ENCODE data around the gene SLAIN1.
A peak's percentile ranks its signal among the peaks of the same experiment; 100 is the strongest.
"Not testable (repeated sequence)": the region's sequence is repeated elsewhere in the genome, so short reads cannot be mapped to it uniquely, and the experiment has no call there.

SLAIN1 gene
- 0.17 to 1.5 (median 0.84) reads per million in 18 experiments for total RNA-seq

GRCh38 chr13:77697217-77698103 lies at the start of gene SLAIN1:
Gene SLAIN1, plus strand, starts transcription at chr13:77697687. Its CDS starts 227 bp downstream, at chr13:77697914.
- DNase-seq: peak; percentile 19 to 57

- no peak for DNase-seq
Observed at GRCh38 chr13:77650409-77650808, 47.1 kb upstream of the SLAIN1 start.

GRCh38 chr13:77653301-77653700 lies 44.2 kb upstream of the SLAIN1 start:
- DNase-seq: no peak

- DNase-seq: not testable (repeated sequence)
Observed at GRCh38 chr13:77660016-77660415, 37.5 kb upstream of the SLAIN1 start.

GRCh38 chr13:77660841-77661250 lies 36.6 kb upstream of the SLAIN1 start:
- DNase-seq: no peak

- DNase-seq: not testable (repeated sequence)
Observed at GRCh38 chr13:77662301-77662700, 35.2 kb upstream of the SLAIN1 start.

GRCh38 chr13:77662831-77663230 lies 34.7 kb upstream of the SLAIN1 start:
- not testable (repeated sequence) for DNase-seq

- no peak for DNase-seq
Observed at GRCh38 chr13:77674852-77675251, 22.6 kb upstream of the SLAIN1 start.

- no peak for DNase-seq
Observed at GRCh38 chr13:77678691-77679235, 18.7 kb upstream of the SLAIN1 start.

GRCh38 chr13:77687799-77688198 lies 9.7 kb upstream of the SLAIN1 start:
- DNase-seq: no peak

GRCh38 chr13:77691871-77692270 lies 5.6 kb upstream of the SLAIN1 start:
- no peak for DNase-seq

GRCh38 chr13:77692746-77693448 lies 4.6 kb upstream of the SLAIN1 start:
- no peak for DNase-seq

GRCh38 chr13:77693449-77693940 lies 4.0 kb upstream of the SLAIN1 start:
- no peak for DNase-seq

GRCh38 chr13:77696006-77696878 lies 1.2 kb upstream of the SLAIN1 start:
- no peak for DNase-seq

GRCh38 chr13:77696879-77697216 lies 639 bp upstream of the SLAIN1 start:
- DNase-seq: no peak

- DNase-seq: peak; percentile 26
Observed at GRCh38 chr13:77698201-77699058, 943 bp downstream of the SLAIN1 start.

GRCh38 chr13:77699059-77699680 lies 1.7 kb downstream of the SLAIN1 start:
- no peak for DNase-seq

GRCh38 chr13:77701305-77701704 lies 3.8 kb downstream of the SLAIN1 start:
- no peak for DNase-seq

GRCh38 chr13:77702366-77702765 lies 4.9 kb downstream of the SLAIN1 start:
- DNase-seq: no peak

GRCh38 chr13:77703408-77703807 lies 5.9 kb downstream of the SLAIN1 start:
- DNase-seq: no peak
